Neutrophil (primary cell): Measurements from ENCODE around the gene KANSL3.
"Not testable (repeated sequence)": the region's sequence is repeated elsewhere in the genome, so short reads cannot be mapped to it uniquely, and the experiment has no call there.

Experiments
- H3K27ac ChIP-seq: fragments of 200-600 bp; sonication (generic); 2 replicates; pipeline ENCODE4 v1.5.1; 2016; ENCODE audit warnings: mild to moderate bottlenecking, moderate library complexity
- H3K27me3 ChIP-seq: fragments of 200-600 bp; sonication (generic); 2 replicates; pipeline ENCODE4 v1.6.0; 2016; ENCODE audit warnings: mild to moderate bottlenecking
- H3K36me3 ChIP-seq: fragments of 200-600 bp; sonication (generic); 2 replicates; pipeline ENCODE4 v1.5.1; 2017
- H3K4me1 ChIP-seq, 2 experiments: fragments of 200-600 bp in 1 of 2; sonication (generic) in 1 of 2; 1 replicate in 1 of 2; 2 replicates in 1 of 2; pipeline versions ENCODE4 v1.5.1 to v1.6.1; 2013 to 2016; ENCODE audit warnings: low read depth in 1 of 2, low read length in 1 of 2, mild to moderate bottlenecking in 1 of 2, moderate library complexity in 1 of 2; ENCODE audit not compliant: control insufficient read depth in 1 of 2, insufficient read depth in 1 of 2
- H3K4me3 ChIP-seq, 2 experiments: fragments of 200-600 bp in 1 of 2; sonication (generic) in 1 of 2; 1 replicate in 1 of 2; 2 replicates in 1 of 2; pipeline ENCODE4 v1.5.1; 2013 to 2016; ENCODE audit warnings: low read depth in 1 of 2, low read length in 1 of 2, mild to moderate bottlenecking in 1 of 2, moderate library complexity in 1 of 2
- H3K9me3 ChIP-seq: fragments of 200-600 bp; sonication (generic); 2 replicates; pipeline ENCODE4 v1.5.1; 2016
- TF ChIP-seq, protein P1 (sequence below): fragments of 200-600 bp; sonication (generic); IDR thresholded peaks from 2 replicates; pipeline ENCODE4 v1.5.1; 2016; ENCODE audit warnings: antibody characterized with exemption

Gene KANSL3

DNA sequence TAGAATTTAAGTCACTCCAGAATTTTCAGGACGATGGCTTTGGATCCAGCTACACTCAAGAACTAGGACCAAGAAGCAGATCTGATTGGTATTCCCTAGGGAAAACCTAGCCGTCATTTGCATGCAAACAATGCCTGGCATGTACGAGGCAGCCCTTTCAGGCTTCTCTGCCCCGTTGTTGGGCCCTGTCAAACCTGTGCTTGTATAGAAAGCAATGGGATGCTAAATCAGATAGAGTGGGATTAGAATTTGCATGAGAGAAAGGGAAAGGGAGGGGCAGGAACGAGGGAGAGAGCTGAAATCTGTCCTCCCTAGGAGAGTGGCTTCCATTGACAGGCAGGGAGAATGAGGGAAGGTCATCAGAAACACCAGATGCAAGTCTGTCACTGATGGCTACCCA lies 73.0 kb downstream of the KANSL3 start:
- Histone ChIP-seq H3K36me3 (no peaks in the 10 kb centered on the region), H3K4me1 (no peaks in the 10 kb centered on the region), H3K27me3 (no peaks in the 10 kb centered on the region), H3K4me3 (no peak overlapping the region), H3K9me3 (no peaks in the 10 kb centered on the region), H3K27ac (no peak overlapping the region)
- TF ChIP-seq, protein P1, sequence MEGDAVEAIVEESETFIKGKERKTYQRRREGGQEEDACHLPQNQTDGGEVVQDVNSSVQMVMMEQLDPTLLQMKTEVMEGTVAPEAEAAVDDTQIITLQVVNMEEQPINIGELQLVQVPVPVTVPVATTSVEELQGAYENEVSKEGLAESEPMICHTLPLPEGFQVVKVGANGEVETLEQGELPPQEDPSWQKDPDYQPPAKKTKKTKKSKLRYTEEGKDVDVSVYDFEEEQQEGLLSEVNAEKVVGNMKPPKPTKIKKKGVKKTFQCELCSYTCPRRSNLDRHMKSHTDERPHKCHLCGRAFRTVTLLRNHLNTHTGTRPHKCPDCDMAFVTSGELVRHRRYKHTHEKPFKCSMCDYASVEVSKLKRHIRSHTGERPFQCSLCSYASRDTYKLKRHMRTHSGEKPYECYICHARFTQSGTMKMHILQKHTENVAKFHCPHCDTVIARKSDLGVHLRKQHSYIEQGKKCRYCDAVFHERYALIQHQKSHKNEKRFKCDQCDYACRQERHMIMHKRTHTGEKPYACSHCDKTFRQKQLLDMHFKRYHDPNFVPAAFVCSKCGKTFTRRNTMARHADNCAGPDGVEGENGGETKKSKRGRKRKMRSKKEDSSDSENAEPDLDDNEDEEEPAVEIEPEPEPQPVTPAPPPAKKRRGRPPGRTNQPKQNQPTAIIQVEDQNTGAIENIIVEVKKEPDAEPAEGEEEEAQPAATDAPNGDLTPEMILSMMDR = no peak

DNA sequence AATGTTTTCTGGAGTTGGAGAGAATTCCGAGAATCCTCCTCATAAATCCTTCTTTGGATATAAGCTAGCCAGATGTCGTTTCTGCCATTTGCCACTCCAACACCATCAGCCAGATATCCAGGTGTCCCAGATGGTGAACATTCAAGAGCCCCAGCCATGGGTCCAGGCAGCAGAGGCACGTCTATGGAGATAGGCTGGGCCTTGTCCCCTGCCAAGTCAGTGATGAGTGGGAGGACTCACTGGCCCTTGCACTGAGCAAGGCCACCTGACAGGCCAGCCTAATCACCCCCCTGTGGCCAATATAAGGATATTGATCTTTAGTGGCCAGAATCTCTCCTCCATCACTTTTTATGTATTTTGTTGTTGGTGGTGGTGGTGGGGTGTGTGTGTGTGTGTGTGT lies 73.5 kb downstream of the KANSL3 start:
- no peaks in the 10 kb centered on the region for H3K9me3 ChIP-seq
- TF ChIP-seq, protein P1 = no peak
- H3K27me3 ChIP-seq = no peaks in the 10 kb centered on the region
- no peak overlapping the region for H3K27ac ChIP-seq
- no peaks in the 10 kb centered on the region for H3K36me3 ChIP-seq
- H3K4me3 ChIP-seq = no peak overlapping the region
- H3K4me1 ChIP-seq = no peaks in the 10 kb centered on the region

DNA sequence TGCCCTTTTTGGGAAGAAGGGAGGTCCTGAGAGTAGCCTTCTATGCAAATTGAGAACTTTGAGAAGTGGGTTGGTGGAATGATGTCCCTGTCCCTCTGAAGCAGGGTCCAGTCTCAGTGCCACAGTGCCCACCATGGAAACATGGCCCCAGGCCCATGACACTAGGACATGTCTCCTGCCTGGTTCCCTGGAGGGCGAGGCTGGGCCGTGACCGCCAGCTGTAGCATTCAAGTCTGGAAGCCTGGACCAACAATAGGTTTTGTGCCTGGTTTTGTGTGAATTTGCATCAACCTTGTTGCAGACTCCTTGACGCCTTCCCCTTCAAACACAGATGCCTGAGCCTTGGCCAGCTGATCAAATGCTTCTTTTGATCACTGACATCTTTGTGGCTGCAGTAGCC lies 74.1 kb downstream of the KANSL3 start:
- Histone ChIP-seq H3K27me3 (no peaks in the 10 kb centered on the region), H3K27ac (no peak overlapping the region), H3K9me3 (no peaks in the 10 kb centered on the region), H3K4me1 (no peaks in the 10 kb centered on the region), H3K4me3 (no peak overlapping the region), H3K36me3 (no peaks in the 10 kb centered on the region)
- TF ChIP-seq, protein P1 = no peak

DNA sequence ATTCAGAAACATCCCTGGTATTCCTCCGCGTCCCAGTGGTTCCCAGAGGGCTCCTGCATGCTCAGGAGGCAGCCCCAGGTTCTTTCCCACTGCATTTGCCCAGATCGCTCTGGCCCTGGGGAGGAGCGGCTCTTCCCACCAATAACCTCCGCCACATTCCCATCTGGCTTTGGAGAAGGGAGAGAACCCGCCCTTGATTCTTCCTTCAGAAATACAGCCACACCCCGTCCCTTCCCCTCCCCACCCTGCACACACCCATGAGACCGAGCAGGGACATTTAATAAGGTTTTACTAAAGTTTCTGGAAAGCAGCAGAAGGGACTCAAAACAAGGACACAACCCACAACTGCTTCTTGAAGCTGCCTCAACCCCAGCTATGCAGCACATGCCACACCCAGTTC lies 79.6 kb downstream of the KANSL3 start:
- H3K27ac ChIP-seq = no peak overlapping the region
- H3K4me1 ChIP-seq = peaks cover 5% of the 10 kb centered on the region in 2 experiments
- peaks cover 5% of the 10 kb centered on the region for H3K36me3 ChIP-seq
- TF ChIP-seq, protein P1 = no peak
- no peak overlapping the region for H3K4me3 ChIP-seq
- no peaks in the 10 kb centered on the region for H3K27me3 ChIP-seq
- no peaks in the 10 kb centered on the region for H3K9me3 ChIP-seq

DNA sequence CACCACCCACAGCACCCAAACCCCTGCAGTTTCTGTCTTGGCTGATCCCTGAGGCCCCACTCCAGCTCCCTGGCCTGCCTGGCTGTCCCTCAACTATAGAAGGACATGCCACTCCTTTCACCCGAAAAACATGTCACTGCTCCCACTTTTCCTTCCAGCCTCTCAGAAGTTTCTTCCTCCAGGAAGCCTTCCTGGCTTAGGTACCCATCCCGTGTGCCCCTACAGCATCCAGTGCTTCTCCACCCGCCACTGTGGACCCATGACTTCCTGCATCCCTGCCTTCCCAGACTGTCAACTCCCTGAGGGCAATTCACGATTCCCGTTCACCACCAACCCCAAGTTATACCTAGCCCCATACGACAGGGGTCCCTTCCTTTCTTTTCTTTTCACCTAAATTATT lies 80.1 kb downstream of the KANSL3 start:
- no peak overlapping the region for H3K27ac ChIP-seq
- H3K9me3 ChIP-seq = no peaks in the 10 kb centered on the region
- TF ChIP-seq, protein P1 = no peak
- H3K4me3 ChIP-seq = no peak overlapping the region
- H3K27me3 ChIP-seq = no peaks in the 10 kb centered on the region
- peaks cover 9% of the 10 kb centered on the region for H3K36me3 ChIP-seq
- H3K4me1 ChIP-seq = peaks cover 5% of the 10 kb centered on the region in 2 experiments

DNA sequence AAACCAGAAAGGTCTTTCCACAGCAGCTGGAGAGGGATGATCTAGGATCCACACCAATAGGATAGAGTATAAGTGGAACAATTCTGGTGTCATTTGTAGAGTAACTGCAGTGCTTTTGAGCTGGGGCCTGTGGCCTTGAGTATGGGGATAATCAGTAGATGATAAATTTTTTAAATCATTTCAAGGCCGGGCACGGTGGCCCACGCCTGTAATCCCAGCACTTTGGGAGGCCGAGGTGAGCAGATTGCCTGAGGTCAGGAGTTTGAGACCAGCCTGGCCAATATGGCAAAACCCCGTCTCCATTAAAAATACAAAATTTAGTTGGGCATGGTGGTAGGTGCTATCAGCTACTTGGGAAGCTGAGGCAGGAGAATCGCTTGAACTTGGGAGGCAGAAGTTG lies 80.7 kb downstream of the KANSL3 start:
- H3K36me3 ChIP-seq = peaks cover 15% of the 10 kb centered on the region
- not testable (repeated sequence) for H3K27ac ChIP-seq, H3K4me1 ChIP-seq, H3K9me3 ChIP-seq, H3K27me3 ChIP-seq, H3K4me3 ChIP-seq
